IPS-18c (cell line): ENCODE data around the gene B4GALT6.

Source experiments
- H3K4me3 ChIP-seq: 2 replicates; pipeline ENCODE4 v1.7.0; 2013; ENCODE audit warnings: low read depth, mild to moderate bottlenecking, low read length, moderate library complexity; ENCODE audit not compliant: insufficient read depth
- H3K9me3 ChIP-seq: one replicate; pipeline ENCODE4 v1.6.1; 2013; ENCODE audit warnings: mild to moderate bottlenecking, low read length, moderate library complexity; ENCODE audit not compliant: control insufficient read depth, insufficient read depth

Gene B4GALT6

DNA sequence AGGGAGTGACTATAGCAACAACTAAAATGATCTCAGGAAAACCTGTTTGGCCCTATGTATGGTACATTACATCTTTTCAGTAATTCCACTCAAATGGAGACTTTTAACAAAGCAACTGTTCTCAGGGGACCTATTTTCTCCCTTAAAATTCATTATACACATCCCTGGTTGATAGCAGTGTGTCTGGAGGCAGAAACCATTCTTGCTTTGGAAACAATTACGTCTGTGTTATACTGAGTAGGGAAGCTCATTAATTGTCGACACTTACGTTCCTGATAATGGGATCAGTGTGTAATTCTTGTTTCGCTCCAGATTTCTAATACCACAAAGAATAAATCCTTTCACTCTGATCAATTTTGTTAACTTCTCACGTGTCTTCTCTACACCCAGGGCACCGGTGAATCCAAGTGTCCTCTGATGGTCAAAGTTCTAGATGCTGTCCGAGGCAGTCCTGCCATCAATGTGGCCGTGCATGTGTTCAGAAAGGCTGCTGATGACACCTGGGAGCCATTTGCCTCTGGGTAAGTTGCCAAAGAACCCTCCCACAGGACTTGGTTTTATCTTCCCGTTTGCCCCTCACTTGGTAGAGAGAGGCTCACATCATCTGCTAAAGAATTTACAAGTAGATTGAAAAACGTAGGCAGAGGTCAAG, 91.7 kb downstream of the B4GALT6 start:
- Histone ChIP-seq H3K4me3 (no peak overlapping the region), H3K9me3 (no peaks in the 10 kb centered on the region)

DNA sequence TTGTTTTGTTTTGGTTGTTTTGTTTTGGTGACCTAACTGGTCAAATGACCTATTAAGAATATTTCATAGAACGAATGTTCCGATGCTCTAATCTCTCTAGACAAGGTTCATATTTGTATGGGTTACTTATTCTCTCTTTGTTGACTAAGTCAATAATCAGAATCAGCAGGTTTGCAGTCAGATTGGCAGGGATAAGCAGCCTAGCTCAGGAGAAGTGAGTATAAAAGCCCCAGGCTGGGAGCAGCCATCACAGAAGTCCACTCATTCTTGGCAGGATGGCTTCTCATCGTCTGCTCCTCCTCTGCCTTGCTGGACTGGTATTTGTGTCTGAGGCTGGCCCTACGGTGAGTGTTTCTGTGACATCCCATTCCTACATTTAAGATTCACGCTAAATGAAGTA, 92.8 kb downstream of the B4GALT6 start, which contains the start of gene TTR:
TTR (plus strand) TSS at position 250 of the 400 bp plus-strand sequence; CDS start at position 276, 26 bp downstream.
- Histone ChIP-seq H3K9me3 (no peaks in the 10 kb centered on the region), H3K4me3 (no peak within 1 kb of the TSS)

DNA sequence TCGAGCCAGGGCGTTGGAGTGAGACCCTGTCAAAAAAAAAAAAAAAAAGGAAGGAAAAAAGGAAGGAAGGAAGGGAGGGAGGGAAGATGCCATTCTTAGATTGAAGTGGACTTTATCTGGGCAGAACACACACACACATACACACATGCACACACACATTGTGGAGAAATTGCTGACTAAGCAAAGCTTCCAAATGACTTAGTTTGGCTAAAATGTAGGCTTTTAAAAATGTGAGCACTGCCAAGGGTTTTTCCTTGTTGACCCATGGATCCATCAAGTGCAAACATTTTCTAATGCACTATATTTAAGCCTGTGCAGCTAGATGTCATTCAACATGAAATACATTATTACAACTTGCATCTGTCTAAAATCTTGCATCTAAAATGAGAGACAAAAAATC, 93.3 kb downstream of the B4GALT6 start:
- Histone ChIP-seq H3K9me3 (no peaks in the 10 kb centered on the region), H3K4me3 (no peak overlapping the region)

DNA sequence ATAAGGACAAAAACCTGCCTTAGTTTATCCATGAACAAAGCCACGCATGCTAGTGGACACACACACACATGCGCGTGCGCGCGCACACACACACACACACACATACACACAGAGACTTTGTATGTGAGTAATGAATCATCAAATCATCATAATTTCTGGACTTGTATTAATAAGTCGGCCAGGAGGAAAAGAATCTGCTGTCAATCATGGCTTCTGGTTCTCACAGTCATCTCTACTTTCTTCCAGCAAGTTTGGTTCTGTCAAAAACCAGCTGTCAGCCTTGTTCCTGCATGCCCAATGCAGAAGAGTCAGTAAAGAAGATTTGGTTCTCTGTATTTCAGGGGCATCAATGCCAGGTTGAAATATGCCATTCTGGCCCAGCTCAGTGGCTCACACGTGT, 93.8 kb downstream of the B4GALT6 start:
- no peaks in the 10 kb centered on the region for H3K9me3 ChIP-seq
- H3K4me3 ChIP-seq: no peak overlapping the region

DNA sequence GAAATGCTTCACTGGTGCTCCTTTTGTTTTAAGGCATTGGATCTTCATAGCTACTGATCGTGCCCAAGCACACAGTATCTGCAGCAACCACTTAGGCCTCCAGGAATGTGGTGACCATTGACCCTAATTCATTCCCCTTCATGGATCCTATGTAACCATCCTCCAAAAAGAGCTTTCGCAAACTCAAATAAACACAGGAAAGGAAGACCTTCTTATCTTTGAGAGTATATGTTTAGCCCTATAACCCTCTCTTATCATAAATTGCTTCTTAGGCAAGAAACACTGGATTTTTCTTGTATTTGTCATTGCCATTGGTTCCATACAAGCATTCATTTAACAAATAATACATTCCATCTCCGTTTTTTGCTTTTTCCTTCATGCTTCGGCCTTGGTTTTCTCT, 96.9 kb downstream of the B4GALT6 start:
- Histone ChIP-seq H3K9me3 (no peaks in the 10 kb centered on the region), H3K4me3 (no peak overlapping the region)

DNA sequence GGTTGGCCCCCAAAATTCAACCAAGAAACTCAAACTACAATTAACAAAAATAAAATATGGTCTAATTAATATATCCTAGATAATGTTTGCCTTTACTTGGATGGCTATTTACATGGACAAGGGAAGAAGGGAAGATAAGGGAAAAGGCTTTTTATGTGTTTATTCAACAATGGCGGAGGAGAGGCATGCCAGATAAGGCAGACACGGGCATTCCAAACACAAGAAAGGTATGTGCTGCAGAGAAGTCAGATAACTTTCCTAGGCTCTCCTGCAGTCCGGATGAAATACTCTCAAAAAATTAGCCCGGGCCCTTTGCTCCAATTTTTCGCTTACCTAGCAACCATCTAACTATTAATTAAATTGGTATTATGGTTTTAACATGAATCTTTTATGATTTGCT, 97.8 kb downstream of the B4GALT6 start:
- Histone ChIP-seq H3K4me3 (no peak overlapping the region), H3K9me3 (no peaks in the 10 kb centered on the region)

DNA sequence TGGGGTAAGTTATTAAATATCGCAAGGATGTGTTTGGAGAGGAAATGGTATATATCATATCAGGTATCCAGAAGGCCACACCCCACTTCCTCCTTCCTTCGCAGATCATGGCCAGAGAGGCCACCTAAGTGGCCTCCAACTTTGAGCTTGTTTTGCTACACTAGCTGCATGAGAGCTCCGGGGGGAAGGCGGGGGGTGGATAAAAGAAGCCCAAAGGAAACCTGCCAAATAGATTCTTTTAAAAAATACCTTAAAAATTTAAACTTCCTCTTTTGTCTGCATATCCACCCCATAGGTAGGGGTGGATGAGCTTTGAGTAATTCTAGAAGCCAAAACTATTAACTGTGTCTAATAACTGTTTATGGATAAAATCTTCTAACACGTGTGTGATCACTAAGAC, 98.4 kb downstream of the B4GALT6 start:
- Histone ChIP-seq H3K4me3 (no peak overlapping the region), H3K9me3 (no peaks in the 10 kb centered on the region)

DNA sequence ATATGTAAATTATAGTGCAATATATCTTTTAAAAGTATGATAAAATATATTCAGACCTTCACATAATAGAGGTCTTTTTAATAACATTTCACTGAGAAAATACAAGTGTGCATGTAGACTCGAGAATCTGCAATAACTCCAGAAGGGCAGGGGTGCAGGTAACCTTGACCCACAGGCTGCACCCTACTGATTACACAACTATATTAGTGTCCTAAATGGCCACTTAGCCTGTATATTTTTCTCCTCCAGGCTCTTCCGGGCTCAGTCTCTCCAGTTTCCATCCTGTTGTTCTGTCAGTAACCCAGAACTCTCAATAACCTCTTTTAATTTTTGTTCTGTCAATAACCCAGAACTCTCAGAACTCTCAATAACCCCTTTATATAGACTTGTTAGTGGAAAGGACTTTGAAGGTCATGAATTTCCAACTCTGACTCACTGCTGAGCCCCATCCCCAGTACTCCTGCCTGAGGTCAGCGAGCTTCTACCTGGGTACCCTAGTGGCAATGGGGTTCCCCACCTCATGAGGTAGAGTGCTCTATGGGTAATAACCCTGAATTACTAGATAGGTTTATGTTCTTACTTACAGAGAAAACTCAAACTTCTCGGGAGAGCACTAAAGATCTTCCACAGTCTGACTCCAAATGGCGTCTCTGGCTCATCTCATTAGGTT, 101.1 kb downstream of the B4GALT6 start:
- Histone ChIP-seq H3K9me3 (no peaks in the 10 kb centered on the region), H3K4me3 (no peak overlapping the region)

DNA sequence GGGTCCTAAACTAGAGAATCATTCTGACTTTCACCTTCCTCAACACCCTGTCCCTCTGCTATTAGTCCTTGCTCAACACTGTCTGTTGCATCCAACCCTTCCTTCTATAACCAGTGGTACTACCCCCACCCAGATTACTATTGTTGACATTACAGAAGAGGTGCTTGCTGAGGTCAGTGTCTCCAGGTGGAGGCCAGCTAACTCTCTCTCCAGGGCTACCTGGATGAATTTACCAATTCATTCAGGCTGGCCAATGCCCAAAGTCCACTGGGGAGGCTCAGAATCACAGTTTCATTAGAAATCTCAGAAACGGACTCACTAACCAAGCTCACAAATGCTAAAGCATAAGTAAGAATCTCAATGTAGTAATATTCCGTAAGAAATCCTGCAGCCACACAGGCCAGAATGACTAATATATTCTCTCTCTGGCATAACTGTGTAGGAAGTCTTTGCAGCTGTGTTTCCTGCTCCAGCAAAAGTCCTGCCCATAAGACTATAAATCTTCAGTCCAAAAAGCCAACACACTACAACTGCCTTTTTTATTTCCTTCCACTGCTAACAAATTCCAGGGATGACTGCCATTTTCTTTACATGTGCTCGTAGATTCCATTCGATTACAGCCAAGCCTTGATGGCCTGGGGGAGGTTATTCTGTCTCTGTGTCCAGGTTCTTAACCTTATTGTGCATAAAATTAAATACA, 102.7 kb downstream of the B4GALT6 start:
- Histone ChIP-seq H3K9me3 (no peaks in the 10 kb centered on the region), H3K4me3 (no peak overlapping the region)

DNA sequence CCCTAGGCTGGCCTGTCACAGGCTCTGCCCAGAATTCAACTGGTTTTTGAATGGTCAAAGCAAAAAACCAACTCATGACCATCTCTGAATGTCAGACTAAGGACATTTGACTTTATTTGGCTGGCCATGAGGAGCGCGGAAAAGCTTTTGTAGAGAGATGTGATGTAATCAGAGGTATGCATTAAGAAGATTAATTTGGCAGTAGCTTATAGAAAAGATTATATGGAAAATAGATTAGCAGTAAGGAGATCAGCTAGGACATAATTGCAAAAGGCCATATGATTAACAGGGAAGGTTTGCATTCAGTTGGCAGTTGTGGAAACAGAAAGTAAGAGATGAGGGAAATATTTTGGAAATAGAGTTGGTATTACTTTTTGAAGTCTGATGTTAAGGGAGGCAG, 105.0 kb downstream of the B4GALT6 start:
- H3K4me3 ChIP-seq: no peak overlapping the region

DNA sequence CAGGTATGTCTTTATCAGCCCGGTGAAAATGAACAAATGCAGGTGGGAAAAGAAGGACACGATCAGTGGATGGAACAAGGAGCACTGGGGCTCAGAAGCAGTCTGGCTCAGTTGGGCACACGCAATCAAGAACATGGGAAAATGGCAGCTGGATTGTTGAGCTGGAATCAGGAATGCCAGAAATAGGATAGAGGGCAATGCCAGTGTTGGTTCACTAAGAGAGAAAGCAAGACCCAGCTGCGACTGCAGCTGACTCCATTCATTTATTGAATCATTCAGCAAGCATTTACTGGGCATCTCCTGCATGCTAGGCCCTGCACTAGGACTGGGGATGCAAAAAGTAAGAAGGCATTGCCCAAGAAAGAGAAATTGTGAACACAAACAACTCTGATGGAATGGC, 106.3 kb downstream of the B4GALT6 start:
- H3K4me3 ChIP-seq: no peak overlapping the region
- no peaks in the 10 kb centered on the region for H3K9me3 ChIP-seq

More for the DNA sequence above, 105.0 kb downstream of the B4GALT6 start:
- no peaks in the 10 kb centered on the region for H3K9me3 ChIP-seq

DNA sequence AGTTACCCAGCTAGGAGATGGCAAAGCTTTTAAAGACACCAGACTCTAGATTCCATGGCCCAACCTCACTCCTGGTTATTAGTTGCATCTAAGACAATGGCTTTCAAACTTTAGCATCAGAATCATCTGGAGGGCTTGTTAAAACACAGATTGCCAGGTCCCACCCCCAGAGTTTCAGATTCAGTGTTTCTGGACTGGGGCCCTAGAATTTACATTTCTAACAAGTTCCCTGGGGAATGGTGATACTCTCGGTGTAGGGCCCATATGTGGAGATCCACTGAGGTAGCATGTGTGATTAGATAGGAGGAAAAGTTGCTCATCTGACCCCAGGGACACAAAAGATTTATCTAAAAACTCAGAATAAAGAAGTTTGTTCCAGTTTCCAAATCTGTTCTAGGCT, 107.2 kb downstream of the B4GALT6 start:
- Histone ChIP-seq H3K9me3 (no peaks in the 10 kb centered on the region), H3K4me3 (no peak overlapping the region)

DNA sequence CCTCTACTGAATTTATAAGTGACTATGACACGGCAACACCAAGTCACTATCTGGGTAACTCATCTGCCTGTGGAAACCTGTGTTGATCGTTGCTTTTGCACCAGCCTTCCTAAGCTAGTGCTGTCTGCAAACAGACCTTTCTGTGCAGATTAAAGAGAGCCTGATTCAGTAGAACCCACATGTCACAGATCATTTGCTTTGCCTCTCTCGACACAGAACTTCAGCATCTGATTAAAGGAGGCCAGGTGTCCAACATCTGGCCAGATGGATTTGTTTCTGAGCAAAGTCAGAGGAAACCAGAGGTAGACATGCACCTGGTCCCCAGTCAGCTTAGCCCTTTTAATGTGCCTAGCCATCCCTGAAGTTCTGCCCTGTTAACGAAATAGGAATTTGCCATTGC, 107.7 kb downstream of the B4GALT6 start:
- H3K9me3 ChIP-seq: no peaks in the 10 kb centered on the region

DNA sequence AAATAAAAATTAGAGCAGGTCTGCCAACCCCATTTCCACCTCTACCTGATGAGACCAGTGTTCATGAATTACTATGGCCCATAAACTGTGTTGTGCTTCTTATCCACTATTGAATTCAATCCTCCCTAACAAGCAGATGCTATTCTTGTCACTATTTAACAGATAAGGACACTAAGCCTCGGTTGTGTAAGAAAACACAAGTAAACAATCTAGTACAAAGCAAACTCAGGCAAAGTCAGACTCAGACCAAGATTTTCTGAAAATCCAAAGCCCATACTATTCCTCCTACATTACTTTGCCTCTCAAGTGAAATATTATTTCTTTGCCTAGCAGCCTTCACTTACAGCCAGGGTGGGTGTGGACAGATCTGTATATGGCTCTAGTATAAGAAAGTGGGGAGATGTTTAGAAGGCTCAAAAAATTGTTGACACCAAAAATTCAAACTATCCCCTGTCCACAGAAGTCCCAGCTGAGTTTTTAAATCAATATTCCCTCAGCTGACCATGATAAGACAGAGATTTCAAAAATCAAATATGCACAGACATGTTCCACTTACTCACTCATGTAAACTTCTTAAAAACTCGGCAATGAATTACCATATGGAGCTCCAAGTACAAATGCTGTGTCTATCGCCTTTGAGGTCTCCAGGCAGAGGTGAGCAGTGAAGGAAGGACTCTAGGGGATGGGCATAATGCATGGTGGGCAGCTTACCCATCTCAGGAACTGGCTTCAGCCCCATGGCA, 108.7 kb downstream of the B4GALT6 start:
- no peak overlapping the region for H3K4me3 ChIP-seq
- H3K9me3 ChIP-seq: no peaks in the 10 kb centered on the region

More for the DNA sequence above, 107.7 kb downstream of the B4GALT6 start:
- H3K4me3 ChIP-seq: no peak overlapping the region

DNA sequence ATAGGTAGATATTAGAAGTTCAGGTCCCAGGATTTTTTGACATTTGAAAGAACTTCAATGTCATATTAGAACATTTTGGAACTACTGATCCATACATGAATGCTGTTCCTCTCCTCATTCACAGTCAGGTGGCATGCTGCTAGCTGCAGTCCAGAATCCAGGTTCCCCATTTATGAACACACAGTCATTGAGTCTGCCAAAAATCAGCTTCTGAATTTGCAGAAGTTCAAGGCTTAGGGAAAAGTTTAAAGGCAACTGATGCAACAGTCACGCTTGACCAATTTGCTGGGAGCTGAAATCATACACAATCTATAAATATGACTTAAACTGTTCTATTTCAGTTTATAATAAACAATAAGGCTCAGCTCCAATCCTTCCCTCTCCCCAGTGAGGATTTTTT, 110.0 kb downstream of the B4GALT6 start:
- H3K4me3 ChIP-seq: no peak overlapping the region
- no peaks in the 10 kb centered on the region for H3K9me3 ChIP-seq
